Fibroblast of skin of scalp (primary cell): ENCODE measurements around the gene PHLPP2.
"Not testable (repeated sequence)": the region's sequence is repeated elsewhere in the genome, so short reads cannot be mapped to it uniquely, and the experiment has no call there.

ENCODE experiments used
- DNase-seq: peaks from one replicate; pipeline ENCODE4 v3.0.0-alpha.2; 2013

PHLPP2 gene

GRCh38 chr16:71722801-71723536 lies 1.5 kb downstream of the PHLPP2 start:
- peak; percentile 71 for DNase-seq

GRCh38 chr16:71721066-71721740 lies 3.3 kb downstream of the PHLPP2 start:
- DNase-seq = no peak

DNA sequence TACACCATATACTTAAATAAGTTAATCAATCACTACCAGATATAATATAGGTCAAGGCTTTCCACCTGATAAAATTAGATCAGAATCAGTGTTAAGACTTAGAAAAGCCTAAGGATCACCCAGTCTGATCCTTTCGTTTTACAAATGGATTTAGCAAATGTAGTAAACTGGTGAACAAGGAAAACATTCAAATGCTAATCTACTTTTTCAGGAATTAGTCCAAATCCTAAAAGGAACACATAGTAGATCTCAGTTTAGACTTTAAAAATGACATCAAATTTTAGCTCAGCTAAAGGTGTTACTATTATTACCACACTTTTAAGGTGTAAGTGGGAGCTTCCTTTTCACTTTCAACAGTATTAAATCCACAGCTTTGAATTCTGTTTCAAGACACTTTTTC lies 12.0 kb downstream of the PHLPP2 start:
- DNase-seq = no peak

GRCh38 chr16:71711789-71712188 lies 12.7 kb downstream of the PHLPP2 start:
- no peak for DNase-seq

DNA sequence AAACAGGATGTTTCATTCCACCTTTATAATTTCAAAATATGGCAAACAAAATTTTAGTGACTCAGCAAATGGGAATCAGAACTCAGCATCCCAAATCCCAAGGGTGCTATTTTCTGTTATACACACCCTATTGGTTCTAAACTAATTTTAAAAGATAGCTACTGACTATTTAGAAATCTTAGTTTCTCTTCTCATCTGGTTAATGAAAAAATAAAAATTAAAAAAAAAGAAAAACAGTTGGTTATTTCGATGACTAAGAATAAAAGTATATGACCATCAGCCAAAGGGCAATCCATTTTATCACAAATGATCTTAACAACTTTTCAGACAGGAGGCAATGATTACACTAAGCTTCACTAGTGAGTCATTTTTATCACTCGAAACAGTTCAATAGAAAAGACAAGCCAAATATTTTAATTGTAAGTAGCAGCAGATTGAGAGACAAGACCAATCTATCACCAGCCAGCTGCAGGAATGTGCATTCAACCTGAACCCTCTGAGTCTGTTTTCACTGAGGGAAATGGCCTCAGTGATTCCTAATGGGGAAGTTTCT lies 15.2 kb downstream of the PHLPP2 start:
- peak; percentile 80 for DNase-seq

DNA sequence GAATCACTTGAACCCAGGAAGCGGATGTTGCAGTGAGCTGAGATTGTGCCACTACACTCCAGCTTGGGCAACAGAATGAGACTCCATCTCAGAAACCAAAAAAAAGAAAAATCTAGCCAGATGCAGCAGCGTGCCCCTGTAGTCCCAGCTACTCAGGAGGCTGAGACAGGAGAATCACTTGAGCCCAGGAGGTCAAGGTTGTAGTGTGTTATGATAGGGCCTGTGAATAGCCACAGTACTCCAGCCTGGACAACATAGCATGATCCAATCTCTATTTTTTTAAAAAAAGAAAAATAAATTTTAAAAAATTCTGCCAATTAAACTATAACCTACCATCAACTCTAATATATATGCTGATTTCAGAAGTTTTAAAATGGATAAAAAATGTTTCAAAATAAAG lies 15.8 kb downstream of the PHLPP2 start:
- no peak for DNase-seq

DNA sequence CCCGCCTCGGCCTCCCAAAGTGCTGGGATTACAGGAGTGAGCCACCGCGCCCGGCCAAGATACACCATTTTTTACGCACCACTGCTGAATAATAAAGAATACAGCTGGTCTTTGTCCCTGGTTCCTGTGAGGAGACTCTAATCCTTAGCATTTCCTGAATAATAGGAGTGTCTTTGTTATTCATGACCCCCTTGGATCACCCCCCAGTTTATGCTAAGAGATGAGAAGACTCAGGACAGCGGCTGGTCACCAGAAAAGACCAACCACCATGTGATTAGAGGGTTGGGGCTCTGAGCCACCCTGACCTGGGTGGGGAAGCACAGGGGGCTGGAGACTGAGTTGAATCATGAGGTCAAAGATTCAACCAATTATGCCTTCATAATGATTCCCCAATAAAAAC lies 17.3 kb downstream of the PHLPP2 start:
- no peak for DNase-seq

DNA sequence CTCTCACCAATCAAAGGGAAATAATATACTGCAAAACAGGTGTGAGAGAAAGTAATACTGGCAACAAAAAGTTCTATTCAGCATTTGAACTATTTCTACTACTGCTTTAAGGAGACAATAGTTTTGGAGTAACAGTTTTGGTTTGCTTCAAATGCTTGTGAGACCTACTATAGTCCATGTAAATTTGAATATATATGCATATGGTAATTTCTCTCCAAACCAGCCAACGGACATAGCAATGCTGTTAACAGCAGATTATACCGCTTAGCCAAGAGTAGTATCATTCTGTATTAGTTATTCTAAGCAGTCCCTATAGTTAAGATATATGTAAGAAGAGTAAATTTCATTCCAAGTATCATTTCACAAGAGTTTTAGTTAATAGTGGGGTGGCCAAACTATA lies 18.5 kb downstream of the PHLPP2 start:
- no peak for DNase-seq

DNA sequence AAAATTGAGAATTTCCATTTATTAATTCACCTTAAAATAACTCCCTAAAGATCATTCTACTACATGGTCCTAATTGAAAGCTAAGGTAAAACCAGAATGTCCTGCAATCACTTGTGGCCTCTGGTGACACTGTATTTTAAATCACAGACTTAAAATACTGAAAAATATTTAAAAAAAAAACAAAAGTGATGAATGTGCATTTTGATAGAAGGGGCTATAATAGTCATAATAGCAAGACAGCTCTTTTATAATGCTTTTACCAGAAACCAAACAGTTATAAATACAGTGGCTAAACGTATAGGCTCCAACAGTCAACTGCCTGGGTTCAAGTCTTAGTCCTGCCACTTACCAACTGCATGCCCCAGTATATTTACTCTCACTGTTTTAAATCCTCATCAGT lies 21.2 kb downstream of the PHLPP2 start:
- DNase-seq = no peak

GRCh38 chr16:71700831-71701230 lies 23.7 kb downstream of the PHLPP2 start:
- DNase-seq = no peak

GRCh38 chr16:71698491-71698890 lies 26.0 kb downstream of the PHLPP2 start:
- no peak for DNase-seq

GRCh38 chr16:71693164-71693563 lies 31.3 kb downstream of the PHLPP2 start:
- no peak for DNase-seq

- DNase-seq = no peak
These were observed 34.6 kb downstream of the PHLPP2 start for GRCh38 chr16:71689901-71690300.

DNA sequence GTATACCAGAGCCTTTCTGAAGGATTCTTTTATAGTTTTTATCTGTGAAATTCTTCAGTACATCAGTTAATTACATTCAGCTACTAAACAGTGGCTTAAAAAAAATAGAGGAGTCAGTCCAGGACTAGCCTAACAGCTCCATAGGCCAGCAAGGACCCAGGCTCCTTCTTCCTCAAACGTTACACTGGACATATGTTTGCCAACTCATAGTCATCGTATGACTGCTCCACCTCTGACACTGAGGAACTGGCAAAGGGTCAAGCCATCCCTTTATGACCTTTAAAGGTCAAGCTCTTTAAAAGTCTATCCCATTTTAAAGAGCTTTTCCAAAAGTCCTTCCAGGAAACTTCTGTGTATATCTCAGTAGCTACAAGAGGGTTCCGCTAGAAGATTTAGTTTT lies 36.6 kb downstream of the PHLPP2 start:
- no peak for DNase-seq

DNA sequence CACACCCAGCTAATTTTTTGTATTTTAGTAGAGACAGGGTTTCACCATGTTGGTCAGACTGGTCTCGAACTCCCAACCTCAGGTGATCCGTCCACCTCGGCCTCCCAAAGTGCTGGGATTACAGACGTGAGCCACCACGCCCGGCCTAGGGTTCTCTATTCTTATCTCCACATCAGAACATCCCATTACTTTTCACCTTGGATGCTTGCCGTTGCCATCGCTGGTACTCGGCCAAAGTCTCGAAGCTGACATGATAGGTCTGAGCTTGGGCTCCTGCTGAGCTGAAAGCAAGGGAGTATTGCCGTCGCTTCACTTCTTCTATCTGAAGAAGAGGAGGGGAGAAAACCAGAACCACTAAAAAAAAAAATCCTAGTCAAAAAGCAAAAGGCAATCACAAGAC lies 40.2 kb downstream of the PHLPP2 start:
- not testable (repeated sequence) for DNase-seq

GRCh38 chr16:71681360-71681759 lies 43.1 kb downstream of the PHLPP2 start:
- DNase-seq = no peak

GRCh38 chr16:71676236-71676635 lies 48.3 kb downstream of the PHLPP2 start:
- DNase-seq = no peak

- DNase-seq = no peak
These were observed 49.1 kb downstream of the PHLPP2 start for GRCh38 chr16:71675380-71675779.

DNA sequence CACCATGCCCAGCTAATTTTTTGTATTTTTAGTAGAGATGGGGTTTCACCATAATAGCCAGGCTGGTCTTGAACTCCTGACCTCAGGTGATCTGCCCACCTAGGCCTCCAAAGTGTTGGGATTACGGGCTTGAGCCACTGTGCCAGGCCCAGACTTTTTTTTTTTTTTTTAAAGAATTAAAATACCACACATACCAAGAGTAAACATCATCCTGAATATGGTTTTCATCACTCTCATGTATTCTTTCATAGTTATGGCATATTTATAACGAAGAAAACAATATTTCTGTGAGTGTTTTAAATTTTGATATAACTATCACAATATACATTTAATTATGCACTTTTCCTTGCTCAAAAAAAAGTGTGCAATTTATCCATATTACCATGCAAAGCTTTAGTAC lies 50.3 kb downstream of the PHLPP2 start:
- DNase-seq = no peak

- no peak for DNase-seq
These were observed 50.9 kb downstream of the PHLPP2 start for GRCh38 chr16:71673582-71673973.

DNA sequence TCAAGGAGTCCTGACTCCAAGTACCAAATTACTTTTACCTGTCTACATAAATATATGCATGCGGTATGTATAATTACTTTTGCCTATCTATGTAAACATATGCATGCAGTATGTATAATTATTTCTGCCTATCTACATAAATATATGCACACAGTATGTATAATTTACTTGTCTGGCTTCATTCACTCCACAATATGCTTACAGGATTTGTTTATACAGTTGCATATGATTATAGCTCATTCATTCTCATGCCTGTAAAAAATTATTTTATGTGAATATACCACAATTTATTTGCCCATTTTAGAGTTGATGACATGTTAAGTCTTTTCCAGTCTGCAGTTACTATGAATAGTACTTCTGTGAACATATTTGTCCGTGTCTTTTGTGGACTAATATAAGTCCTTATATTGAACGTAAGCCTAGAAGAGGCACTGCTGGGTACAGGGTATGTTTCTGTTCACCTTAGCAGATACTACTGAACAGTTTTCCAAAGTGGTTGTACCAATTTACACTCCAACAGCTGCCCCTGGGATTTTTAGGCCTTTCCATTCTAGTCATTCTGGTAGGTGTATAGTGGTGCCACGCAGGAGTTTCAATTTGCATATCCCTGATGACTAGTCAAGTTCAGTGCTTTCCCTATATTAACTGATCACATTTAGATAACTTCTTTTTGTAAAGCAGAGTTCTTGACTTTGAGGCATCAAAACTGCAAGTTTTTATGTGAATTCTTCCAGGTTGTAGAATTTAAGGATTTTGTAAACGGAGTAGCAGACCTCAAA lies 51.5 kb downstream of the PHLPP2 start:
- peak; percentile 13 for DNase-seq

- DNase-seq = no peak
These were observed 52.4 kb downstream of the PHLPP2 start for GRCh38 chr16:71672125-71672524.

DNA sequence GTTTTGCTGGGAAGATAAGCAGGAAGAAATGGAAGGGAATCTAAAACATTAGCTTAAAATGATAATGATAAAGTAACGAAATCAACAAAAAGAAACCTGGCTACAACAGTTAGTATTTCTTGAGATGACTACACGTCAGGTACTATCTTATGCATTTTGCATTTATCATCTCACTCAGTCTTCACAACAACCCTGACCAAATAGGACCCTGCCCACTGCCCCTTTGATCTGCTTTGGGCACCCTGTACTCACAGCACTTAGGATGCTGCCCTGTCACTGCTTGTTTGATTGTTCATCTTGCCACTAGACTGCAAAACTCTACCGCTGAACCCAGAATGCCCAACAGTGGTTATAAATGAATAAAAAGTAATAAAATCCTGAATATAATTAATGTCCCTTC lies 53.3 kb downstream of the PHLPP2 start:
- no peak for DNase-seq
